Measurements from ENCODE around the gene KCNIP2.

KCNIP2 gene

DNA sequence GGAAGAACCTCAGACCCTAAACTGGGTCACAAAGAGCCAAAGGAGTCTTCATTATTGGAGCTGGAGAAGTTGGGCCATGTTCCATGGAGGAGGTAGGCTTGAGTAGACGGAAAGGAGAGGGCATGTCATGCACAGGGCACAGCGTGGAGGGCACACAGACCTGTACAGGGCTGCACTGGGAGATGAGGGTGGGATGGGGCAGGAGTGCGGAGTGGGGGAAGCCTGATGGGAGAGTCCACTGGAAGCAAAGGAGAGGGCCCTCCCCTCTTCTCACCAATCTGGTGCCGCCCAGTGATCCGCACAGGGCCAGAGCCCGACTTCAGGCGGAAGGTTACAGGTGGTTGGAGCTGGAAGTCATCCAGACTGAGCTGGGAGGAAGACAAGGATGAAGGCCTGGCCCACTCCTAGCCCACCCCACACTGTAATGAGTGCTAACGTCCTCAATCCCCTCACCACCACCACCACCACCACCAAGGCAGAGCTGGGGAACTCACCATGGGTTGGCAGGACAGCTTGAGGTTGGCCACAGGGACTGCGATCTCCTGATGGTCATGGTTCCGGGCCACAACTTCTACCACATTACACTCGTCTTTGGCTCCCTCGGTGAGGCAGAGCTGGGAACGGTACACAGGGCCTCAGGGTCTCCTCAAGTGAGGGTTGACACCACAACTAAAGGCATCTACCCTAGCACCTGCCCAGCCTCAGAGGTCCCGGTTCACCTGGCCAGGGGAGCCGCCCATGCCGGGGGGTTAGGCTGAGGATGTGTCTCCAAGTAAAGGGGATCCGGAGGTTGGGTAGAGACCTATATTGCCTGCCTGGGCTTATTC is 61.4 kb downstream of the KCNIP2 start:
- DNase-seq, result no peak

DNA sequence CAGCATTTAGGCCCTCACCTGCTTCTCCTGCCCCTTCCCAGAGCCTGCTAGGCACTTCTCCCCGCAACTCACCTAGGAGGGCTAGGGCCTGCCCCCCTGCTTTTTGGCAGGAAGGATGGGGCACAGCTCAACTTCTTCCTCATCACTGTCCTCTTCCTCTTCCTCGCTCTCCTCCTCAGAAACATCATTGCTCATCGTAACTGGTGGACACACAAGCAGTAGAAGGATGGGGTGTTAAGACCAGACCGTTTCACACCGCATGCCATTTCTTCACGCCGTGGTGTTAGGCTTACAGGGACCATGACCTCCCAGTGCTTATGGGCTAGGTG is 62.0 kb downstream of the KCNIP2 start:
- DNase-seq, result no peak

DNA sequence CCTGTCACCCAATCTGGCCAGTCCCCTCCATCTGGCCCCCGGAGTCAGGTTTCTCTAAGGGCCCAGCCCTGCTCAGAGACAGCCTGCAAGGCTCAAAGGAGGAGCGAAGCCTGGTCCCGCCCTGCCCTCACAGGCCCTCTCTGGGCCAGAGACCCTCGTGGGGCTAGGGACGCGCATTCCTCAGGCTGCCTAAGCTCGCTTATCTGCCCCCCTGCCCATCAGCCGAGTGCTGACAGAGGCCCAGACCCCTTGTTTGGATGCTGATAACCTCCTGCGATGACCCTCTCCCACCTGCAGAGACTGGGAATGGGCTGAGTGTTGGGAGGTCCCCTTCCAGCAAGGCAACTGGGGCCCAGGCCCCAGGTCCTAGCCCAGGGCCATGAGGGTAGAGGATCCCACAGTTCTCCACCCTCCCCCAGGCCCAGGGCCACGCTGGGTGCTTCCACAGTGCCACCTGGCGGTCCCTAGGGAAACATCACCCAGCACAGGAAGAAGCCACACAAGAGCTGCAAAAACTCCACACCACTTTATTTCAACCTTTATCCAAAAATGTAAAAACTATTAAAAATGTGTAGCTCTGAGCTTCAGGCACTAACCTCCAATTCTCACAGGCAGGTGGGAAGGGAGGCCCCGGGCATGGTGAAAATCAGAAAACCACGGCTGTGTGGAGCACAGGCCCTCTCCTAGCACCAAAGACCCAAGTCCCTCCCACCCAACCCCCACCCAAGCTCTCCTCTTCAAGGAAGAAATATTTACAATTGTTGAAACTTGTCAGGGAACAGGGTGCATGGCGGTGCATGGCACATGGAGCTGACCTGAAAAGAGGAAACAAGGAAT is 62.6 kb downstream of the KCNIP2 start:
- peak; percentile 68 for DNase-seq

DNA sequence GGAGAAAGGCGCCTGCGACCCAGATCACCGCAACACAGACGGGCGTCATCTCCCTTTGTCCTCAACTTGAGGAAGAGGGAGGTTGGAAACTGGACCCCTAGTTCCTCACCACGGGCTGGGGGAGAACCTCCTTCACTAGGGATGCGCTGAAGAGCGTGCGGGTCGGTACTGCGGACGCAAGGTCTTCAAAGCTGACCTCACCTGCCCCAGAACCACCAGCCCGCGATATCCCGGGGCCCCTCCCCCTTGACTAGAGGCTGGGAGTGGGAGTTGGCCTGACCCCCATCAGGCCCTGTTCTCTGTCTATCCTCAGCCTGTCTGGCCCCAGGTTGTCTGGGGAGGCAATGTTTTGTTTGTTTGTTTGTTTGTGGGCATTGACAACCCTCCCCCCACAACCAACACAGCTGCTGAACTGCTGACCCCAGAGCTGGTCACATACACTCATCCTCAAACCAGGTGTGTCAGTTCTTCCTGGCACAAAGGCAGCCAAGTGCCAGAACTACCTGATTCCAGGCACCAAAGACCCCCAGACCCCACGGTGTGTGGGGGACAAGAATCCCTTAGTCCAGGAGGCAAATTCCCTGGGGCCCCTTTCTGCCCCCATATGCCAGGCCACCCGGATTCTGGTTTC is 63.3 kb downstream of the KCNIP2 start:
- no peak for DNase-seq

DNA sequence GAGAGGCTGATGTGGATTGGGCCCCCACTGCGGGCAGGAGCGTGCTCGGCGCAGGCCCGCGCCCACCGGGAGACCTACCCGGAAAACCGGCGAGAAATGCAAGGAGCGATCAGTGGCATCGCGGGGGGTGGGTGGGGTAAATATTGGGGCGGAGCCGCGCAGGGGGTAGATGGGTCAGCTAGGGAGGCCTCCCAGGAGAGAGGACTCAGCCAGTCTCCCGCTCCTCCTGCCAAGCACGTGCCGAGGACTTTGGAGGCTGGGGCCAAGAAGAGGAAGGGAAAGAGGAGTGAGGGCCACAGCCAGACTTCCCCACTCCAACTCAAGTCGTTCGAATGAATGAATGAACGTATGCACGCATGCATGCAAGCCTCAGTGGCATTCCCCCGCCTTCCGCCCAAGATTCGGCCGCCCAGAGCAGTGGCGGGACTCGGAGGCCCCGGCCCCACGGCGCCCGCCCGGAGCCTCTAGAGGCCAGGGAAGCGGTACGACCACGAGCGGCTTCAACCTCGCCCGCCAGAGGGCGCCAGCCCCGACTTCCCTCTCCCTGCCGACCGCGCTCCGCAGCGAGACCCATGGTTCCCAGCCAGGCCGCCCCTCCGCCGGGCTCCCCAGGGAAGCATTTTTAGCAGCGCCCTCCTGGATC is 63.9 kb downstream of the KCNIP2 start:
- DNase-seq, result peak; percentile 37

DNA sequence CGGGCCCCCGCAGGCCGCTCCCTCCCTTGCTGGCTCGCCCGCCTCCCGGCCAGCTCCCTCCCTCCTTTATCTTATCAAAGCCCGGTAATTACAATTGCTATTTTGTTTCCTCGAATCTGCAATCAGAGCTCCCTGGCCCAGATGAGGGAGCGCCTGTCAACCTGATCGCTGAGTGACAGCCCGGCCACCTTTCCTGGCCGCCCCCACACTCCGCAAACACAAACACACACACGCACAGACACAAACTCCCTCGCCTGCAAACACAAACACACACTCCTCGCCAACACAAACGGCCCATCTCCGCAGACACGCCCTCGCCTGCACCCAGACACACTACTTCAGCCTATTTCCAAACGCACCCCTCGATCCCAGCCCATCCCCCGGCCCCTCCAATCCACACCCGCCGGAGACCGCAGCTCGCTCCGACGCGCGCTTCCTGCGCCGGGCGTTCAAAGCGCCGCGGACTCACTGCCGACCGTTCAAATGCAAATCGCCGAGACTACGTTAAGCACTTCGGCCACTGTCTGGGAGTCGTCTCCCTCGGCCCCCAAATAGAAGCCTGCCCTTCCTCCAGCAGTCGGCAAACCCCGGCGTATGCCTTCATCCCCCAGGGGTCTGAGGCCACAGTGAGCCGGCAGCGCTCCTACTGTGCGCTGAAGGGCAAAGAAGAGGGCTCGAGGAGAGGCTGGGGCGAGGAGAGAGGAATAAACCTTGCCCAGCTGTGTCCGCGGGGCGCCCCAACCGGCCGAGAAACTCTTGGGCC is 64.6 kb downstream of the KCNIP2 start:
- DNase-seq, result no peak

DNA sequence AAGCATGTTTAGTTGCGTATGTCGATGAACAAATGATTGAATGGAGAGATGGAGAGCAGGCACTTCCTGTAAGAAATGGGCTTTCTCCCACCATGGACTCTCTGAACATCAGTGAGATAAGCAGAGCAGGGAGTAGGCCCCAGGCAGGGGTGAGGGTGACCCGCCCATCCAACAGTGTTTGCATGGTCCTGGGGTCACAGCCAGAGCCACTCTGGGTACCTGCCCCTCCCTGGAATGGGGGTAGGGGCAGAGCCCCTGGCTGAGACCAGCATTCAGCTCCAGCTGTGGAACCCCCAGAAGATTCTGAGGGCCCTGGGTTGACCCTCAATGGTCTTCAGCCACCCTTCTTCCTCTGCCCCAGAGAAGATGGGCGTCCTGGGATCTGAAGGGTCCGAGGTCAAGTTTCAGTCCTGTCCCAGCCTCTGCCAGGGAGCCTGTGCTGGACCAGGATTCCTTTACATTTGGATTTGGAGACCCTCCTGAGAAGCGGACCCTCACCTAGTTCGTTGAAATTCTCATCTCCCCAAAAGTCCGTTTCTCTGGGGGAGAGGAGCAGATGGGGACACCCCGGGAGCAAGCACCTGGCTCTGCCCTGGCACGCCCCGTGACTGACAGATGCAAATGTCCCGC is 65.3 kb downstream of the KCNIP2 start:
- DNase-seq, result no peak

DNA sequence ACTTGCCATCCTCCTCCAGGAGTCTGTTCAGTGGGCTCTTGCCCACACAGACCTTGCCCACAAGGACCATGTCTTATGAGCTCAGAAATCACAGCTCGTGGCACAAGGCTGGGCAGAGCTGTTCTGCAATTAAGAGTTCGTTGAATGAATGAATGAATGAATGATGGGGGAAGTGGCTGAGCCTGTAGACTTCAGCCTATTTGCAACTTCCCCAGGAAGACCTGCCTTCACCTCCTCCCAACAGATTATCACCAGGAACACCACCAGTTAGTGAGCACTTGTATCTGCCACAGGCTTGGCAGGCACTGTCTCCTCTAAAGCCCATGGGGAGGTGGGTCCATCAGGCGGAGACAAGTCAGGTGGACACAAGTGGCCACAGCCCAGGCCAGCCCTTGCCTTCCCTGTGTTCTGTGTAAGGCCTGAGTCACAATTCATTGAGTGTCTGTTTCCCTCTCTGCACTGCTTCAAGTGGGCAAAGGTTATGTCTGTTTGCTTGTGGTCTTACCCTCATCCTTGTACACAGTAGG is 65.9 kb downstream of the KCNIP2 start:
- no peak for DNase-seq

DNA sequence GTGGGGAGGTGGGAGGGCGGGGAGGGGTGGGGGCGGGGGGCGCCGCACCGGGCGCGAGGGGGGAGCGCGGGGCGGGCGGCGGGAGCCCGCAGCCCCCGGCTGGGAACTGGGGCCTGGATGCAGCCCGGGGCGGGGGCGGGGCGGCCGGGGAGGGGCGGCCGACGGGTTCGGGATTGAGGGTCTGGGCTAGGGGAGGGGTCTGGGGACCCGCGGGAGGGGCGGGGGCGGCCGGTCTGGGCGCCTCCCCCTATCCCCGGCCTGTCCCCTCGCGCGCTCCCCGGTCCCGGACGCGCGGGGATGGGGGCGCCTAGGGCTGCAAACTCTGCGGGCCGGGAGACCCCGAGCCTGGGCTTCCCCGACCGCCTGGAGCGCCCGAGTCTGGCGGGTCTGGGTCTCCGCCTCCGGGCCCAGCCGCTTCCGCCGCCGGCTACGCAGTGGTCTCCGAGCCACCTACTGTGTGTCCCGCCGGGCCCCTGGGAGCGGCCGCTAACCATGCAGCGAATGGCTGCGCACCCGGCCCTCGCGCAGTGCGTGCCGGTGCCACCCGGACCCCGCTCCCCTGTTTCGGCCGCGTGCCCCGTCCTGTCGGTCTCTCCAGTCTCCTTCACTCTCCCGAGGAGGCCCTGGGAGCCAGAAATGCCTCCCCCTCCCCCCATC is 67.3 kb downstream of the KCNIP2 start:
- no peak for DNase-seq

All from NCI-H1694 treated with DMSO at 0.1 percent for 48 hours (cell line).